SK-N-SH (cell line): Measurements from ENCODE around the gene NCAM1. TPM values are rescaled to one million over a fixed set of nuclear protein-coding genes. Genes with fewer than 3 reads are reported as not detected.

Experiments
- CTCF ChIA-PET: fragments of 300-600, 350-600 bp; formaldehyde crosslinking; extraction: SDS; loops from one replicate; lab custom pipeline; 2021; lab: Yijun Ruan, JAX
- POLR2A ChIA-PET: fragments of 350-600 bp; sonication (Branson Sonifier 250); formaldehyde crosslinking; extraction: SDS; loops from one replicate; lab custom pipeline; 2020; ENCODE audit warnings: antibody characterized with exemption, inconsistent platforms; lab: Yijun Ruan, JAX
- DNase-seq: peaks from one replicate; pipeline ENCODE4 v3.0.0; 2012
- H2AFZ ChIP-seq: fragments of 200-600 bp; sonication (generic); 2 replicates; pipeline ENCODE4 v1.8.1; 2016; ENCODE audit warnings: antibody characterized with exemption, mild to moderate bottlenecking, low read depth
- H3F3A ChIP-seq: fragments of 200-600 bp; sonication (generic); replicated peaks from 2 replicates; pipeline ENCODE3; 2016; ENCODE audit warnings: antibody characterized with exemption, mild to moderate bottlenecking; ENCODE audit not compliant: insufficient read depth
- H3K27ac ChIP-seq, 2 experiments: fragments of 200-500 bp in 1 of 2; fragments of 200-600 bp in 1 of 2; sonication (Bioruptor generic) in 1 of 2; sonication (generic), shearing (Covaris generic) in 1 of 2; 2 replicates each; pipeline versions ENCODE4 v1.5.1 to v1.6.1; 2014 to 2016; ENCODE audit warnings: low read depth in 2 of 2, inconsistent platforms in 1 of 2, low read length in 1 of 2, mild to moderate bottlenecking in 1 of 2, mixed read lengths in 1 of 2
- H3K27me3 ChIP-seq: fragments of 200-600 bp; sonication (generic), shearing (Covaris generic); 2 replicates; pipeline ENCODE4 v1.6.1; 2016; ENCODE audit warnings: mixed run types; ENCODE audit not compliant: insufficient read depth
- H3K36me3 ChIP-seq, 2 experiments: fragments of 200-500 bp in 1 of 2; fragments of 200-600 bp in 1 of 2; sonication (Bioruptor generic) in 1 of 2; sonication (generic) in 1 of 2; replicated peaks in 1 of 2; 2 replicates each; pipeline versions ENCODE3 to v1.5.1; 2014 to 2016; ENCODE audit warnings: low read length in 1 of 2, mild to moderate bottlenecking in 1 of 2; ENCODE audit not compliant: insufficient read depth in 2 of 2, control insufficient read depth in 1 of 2
- H3K4me1 ChIP-seq, 2 experiments: fragments of 200-500 bp in 1 of 2; fragments of 200-600 bp in 1 of 2; sonication (Bioruptor generic) in 1 of 2; sonication (generic), shearing (Covaris generic) in 1 of 2; 2 replicates each; pipeline versions ENCODE4 v1.5.1 to v1.6.1; 2014 to 2016; ENCODE audit warnings: low read depth in 1 of 2, low read length in 1 of 2, mixed run types in 1 of 2; ENCODE audit not compliant: insufficient read depth in 2 of 2, control insufficient read depth in 1 of 2
- H3K4me2 ChIP-seq: fragments of 200-600 bp; sonication (generic), shearing (Covaris generic); 2 replicates; pipeline ENCODE4 v1.6.1; 2017; ENCODE audit warnings: mixed run types
- H3K4me3 ChIP-seq, 2 experiments: fragments of 200-500 bp in 1 of 2; fragments of 200-600 bp in 1 of 2; sonication (Bioruptor generic) in 1 of 2; sonication (generic), shearing (Covaris generic) in 1 of 2; 2 replicates each; pipeline versions ENCODE4 v1.5.1 to v1.8.1; 2014 to 2016; ENCODE audit warnings: low read depth in 2 of 2, inconsistent platforms in 1 of 2, low read length in 1 of 2, mild to moderate bottlenecking in 1 of 2, mixed read lengths in 1 of 2, moderate library complexity in 1 of 2
- H3K79me2 ChIP-seq: fragments of 200-600 bp; sonication (generic); 2 replicates; pipeline ENCODE4 v1.8.1; 2017; ENCODE audit warnings: mild to moderate bottlenecking; ENCODE audit not compliant: insufficient read depth
- H3K9ac ChIP-seq: fragments of 200-600 bp; sonication (generic); 2 replicates; pipeline ENCODE4 v1.6.1; 2017; ENCODE audit warnings: mixed run types
- H3K9me2 ChIP-seq: fragments of 200-600 bp; sonication (generic); 2 replicates; pipeline ENCODE4 v1.6.1; 2017; ENCODE audit warnings: mixed run types
- H3K9me3 ChIP-seq: fragments of 200-600 bp; sonication (generic); 2 replicates; pipeline ENCODE4 v1.6.1; 2017; ENCODE audit warnings: mixed run types, mild to moderate bottlenecking, moderate library complexity
- H4K20me1 ChIP-seq: fragments of 200-600 bp; sonication (generic); 2 replicates; pipeline ENCODE4 v1.6.1; 2017; ENCODE audit warnings: mild to moderate bottlenecking, mixed run types; ENCODE audit not compliant: insufficient read depth
- CHD2 ChIP-seq: fragments of 150-350 bp; IDR thresholded peaks from 2 replicates; pipeline ENCODE4 v1.6.1; 2018; ENCODE audit warnings: low read length; ENCODE audit not compliant: partially characterized antibody
- ELF1 ChIP-seq: IDR thresholded peaks from 2 replicates; pipeline ENCODE4 v1.4.0; 2012
- EP300 ChIP-seq, 2 experiments: IDR thresholded peaks; 2 replicates each; pipeline versions ENCODE4 v1.4.0 to v1.6.1; 2012; ENCODE audit warnings: borderline replicate concordance in 1 of 2, low read depth in 1 of 2, low read length in 1 of 2
- FOSL2 ChIP-seq: IDR thresholded peaks from 2 replicates; pipeline ENCODE4 v1.4.0; 2012; ENCODE audit warnings: low read depth, mild to moderate bottlenecking, moderate library complexity, borderline replicate concordance
- FOXJ3 ChIP-seq: sonication (generic); formaldehyde crosslinking; IDR thresholded peaks from 2 replicates; pipeline ENCODE4 v1.5.1; 2020; ENCODE audit warnings: mild to moderate bottlenecking, missing genetic modification reagents
- FOXM1 ChIP-seq: IDR thresholded peaks from 2 replicates; pipeline ENCODE4 v1.4.0; 2012; ENCODE audit warnings: low read depth, mild to moderate bottlenecking
- MEF2A ChIP-seq: IDR thresholded peaks from 2 replicates; pipeline ENCODE4 v1.4.0; 2012; ENCODE audit warnings: low read depth, borderline replicate concordance
- MXI1 ChIP-seq: IDR thresholded peaks from 2 replicates; pipeline ENCODE4 v1.6.1; 2012; ENCODE audit warnings: mild to moderate bottlenecking, low read depth, low read length, improper control_type of control experiment
- NFIC ChIP-seq: IDR thresholded peaks from 2 replicates; pipeline ENCODE4 v1.4.0; 2012; ENCODE audit warnings: borderline replicate concordance
- NRF1 ChIP-seq: IDR thresholded peaks from 2 replicates; pipeline ENCODE4 v1.6.1; 2012; ENCODE audit warnings: low read depth, mild to moderate bottlenecking, low read length
- POLR2AphosphoS5 ChIP-seq: IDR thresholded peaks from 2 replicates; pipeline ENCODE4 v1.6.1; 2012; ENCODE audit warnings: low read depth, low read length
- RAD21 ChIP-seq: IDR thresholded peaks from 2 replicates; pipeline ENCODE4 v1.6.1; 2012; ENCODE audit warnings: mild to moderate bottlenecking, low read length
- RCOR1 ChIP-seq: fragments of 150-350 bp; IDR thresholded peaks from 2 replicates; pipeline ENCODE4 v1.6.1; 2017; ENCODE audit warnings: antibody characterized with exemption, low read length
- REST ChIP-seq: IDR thresholded peaks from 2 replicates; pipeline ENCODE4 v1.6.1; 2012; ENCODE audit warnings: mild to moderate bottlenecking, low read depth, low read length, moderate library complexity
- SIN3A ChIP-seq: IDR thresholded peaks from 2 replicates; pipeline ENCODE4 v1.6.1; 2012; ENCODE audit warnings: low read depth, mild to moderate bottlenecking, low read length, moderate library complexity, borderline replicate concordance
- TAF1 ChIP-seq: IDR thresholded peaks from 2 replicates; pipeline ENCODE4 v1.6.1; 2012; ENCODE audit warnings: low read depth, mild to moderate bottlenecking, low read length, moderate library complexity, borderline replicate concordance
- ZBTB33 ChIP-seq: IDR thresholded peaks from 2 replicates; pipeline ENCODE4 v1.4.0; 2012; ENCODE audit warnings: low read depth, borderline replicate concordance
- WGBS: methylation state at CpG from one replicate; pipeline ENCODE4 v1.1.6; 2017; ENCODE audit warnings: low lambda C conversion rate; 5-methylcytosine and 5-hydroxymethylcytosine counted together
- polyA plus RNA-seq, 3 experiments: library from polyadenylated mRNA; depleted of rRNA; stranded (reverse); fragments of >200 nt; gene quantifications; 2 replicates each; pipeline ENCODE4 v1.2.3, GENCODE V29; 2012

Gene NCAM1
- polyA plus RNA-seq, 1 of the 3 experiments (the other 2 are of a cell fraction): 19.4 TPM

GRCh38 chr11:113275602-113276001 lies 314.4 kb downstream of the NCAM1 start (continued):
- TF ChIP-seq REST: no peak
- TF ChIP-seq ELF1: no peak

GRCh38 chr11:113276466-113276865 lies 315.2 kb downstream of the NCAM1 start:
- no peaks in the 10 kb centered on the region for H3K36me3 ChIP-seq
- no peak for DNase-seq
- ChIA-PET POLR2A (no interaction called here), CTCF (interaction anchor here (4.5 kb wide), 1 partner anchor 13 kb away, joined by 38 read pairs; no protein-coding TSS in a partner anchor)
- H3K79me2 ChIP-seq: no peaks in the 10 kb centered on the region
- no peaks in the 10 kb centered on the region for H3K9me2 ChIP-seq
- no peak overlapping the region for H3K4me2 ChIP-seq
- no peaks in the 10 kb centered on the region for H3K9me3 ChIP-seq
- no peak overlapping the region for H3K9ac ChIP-seq
- H2AFZ ChIP-seq: no peak overlapping the region
- H3K4me3 ChIP-seq: no peak overlapping the region
- H3K4me1 ChIP-seq: peaks cover 0 to 29% of the 10 kb centered on the region in 2 experiments; a peak in 1 of 4 replicates
- H3K27me3 ChIP-seq: no peaks in the 10 kb centered on the region
- no peak overlapping the region for H3K27ac ChIP-seq
- TF ChIP-seq REST (no peak), MEF2A (no peak), RAD21 (no peak), ELF1 (no peak), SIN3A (no peak), NFIC (no peak), CHD2 (no peak), FOXJ3 (CRISPR knock-in tag) (no peak), NRF1 (no peak), FOSL2 (no peak), MXI1 (no peak), RCOR1 (no peak), POLR2AphosphoS5 (no peak), EP300 (IDR thresholded peaks at IDR 0.05; ENCODE audit: borderline replicate concordance in 1 of 2, low read depth in 1 of 2, low read length in 1 of 2) (no peak), FOXM1 (no peak), ZBTB33 (no peak), TAF1 (no peak)
- H4K20me1 ChIP-seq: no peaks in the 10 kb centered on the region
- WGBS: 95% methylated on average over 2 of the region's 2 CpGs
- no peaks in the 10 kb centered on the region for H3F3A ChIP-seq
